ENCODE data around the gene LRFN4. TPM values are rescaled to one million over a fixed set of nuclear protein-coding genes. Genes with fewer than 3 reads are reported as not detected.

Gene LRFN4
- total RNA-seq: 12.3 and 25.0 TPM in 2 replicates

DNA sequence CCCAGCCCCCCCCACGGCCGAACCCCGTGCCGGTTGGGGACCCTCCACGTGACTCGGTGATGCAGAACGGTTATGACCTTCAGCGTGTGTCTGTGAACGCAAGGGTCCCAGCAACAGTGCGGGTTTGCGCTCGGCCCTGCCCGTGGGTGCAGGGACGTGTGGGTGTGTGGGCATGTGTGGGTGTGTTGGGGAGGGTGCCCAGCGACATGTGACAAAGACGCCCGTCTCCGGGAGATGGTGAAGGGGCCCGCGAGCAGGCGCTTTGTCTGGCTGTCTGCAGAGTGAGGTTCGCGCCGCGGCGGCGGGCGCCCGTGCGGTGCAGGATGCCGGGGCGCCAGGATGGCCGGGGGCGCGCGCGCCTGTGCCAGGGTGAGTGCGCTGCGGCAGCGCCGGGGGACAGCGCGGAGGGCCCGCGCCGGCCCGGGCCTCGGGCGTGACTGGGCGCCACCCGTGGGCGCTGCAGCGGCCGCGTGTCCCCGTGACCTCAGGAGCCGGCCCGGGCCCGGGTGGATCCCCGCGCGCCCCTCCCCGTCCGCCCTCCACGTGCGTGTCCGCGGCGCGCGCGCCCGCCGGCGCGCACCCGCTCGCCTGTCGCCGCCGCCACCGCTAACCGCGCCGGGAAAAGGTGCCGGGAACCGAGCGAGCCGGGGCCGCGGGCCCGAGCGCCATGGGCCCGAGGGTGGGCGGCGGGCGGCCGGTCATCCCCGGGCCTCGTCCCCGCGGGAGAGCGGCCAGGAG lies at the start of gene LRFN4:
TSS of gene LRFN4 (plus strand) at position 569 of the 738 bp plus-strand sequence. CDS start 681 bp downstream, outside the sequence.

DNA sequence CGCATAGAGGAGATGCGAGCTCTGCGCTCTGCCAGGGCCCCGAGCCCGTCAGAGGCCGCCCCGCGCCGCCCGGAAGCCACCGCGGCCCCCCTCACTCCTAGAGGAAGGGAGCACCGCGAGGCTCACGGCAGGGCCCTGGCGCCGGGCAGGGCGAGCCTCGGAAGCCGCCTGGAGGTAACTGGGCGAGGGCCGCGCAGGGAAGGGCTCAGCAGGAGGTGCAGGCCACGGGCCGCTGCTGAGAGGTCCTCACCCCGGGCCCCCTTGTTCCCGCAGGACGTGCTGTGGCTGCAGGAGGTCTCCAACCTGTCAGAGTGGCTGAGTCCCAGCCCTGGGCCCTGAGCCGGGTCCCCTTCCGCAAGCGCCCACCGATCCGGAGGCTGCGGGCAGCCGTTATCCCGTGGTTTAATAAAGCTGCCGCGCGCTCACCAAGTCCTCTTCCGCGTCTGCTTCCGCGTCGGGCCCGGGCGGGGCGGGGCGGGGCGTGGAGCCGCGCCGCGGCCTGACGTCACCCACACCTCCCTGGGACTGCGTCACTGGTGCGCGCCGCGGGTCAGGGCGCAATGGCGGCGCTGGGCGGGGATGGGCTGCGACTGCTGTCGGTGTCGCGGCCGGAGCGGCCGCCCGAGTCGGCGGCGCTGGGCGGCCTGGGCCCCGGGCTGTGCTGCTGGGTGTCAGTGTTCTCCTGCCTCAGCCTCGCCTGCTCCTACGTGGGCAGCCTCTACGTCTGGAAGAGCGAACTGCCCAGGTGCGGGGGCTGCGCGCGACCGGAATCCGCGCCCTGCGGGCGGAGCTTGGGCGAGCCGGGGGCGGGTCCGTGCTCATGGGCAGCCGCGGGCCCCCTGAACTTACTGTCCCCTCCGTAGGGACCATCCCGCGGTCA lies 13.7 kb upstream of the LRFN4 start, which contains the start of gene RCE1:
TSS of gene RCE1 (plus strand) at position 546 of the 880 bp plus-strand sequence. CDS start at position 561, 15 bp downstream.

Other genes starting within 250 kb of the LRFN4 start
- 30.6 and 31.6 TPM in 2 replicates for gene RBM14, start 240.4 kb upstream of the LRFN4 start, total RNA-seq
- 80.6 and 105 TPM in 2 replicates for gene RBM4, start 218.4 kb upstream of the LRFN4 start, total RNA-seq
- gene RBM4B, start 179.2 kb upstream of the LRFN4 start, total RNA-seq: 21.1 and 27.5 TPM in 2 replicates
- 1.1 and 4.6 TPM in 2 replicates for gene SPTBN2, start 127.8 kb upstream of the LRFN4 start, total RNA-seq
- 14.9 and 21.5 TPM in 2 replicates for gene RCE1, start 13.6 kb upstream of the LRFN4 start, total RNA-seq
- gene PC, start 101.3 kb downstream of the LRFN4 start, total RNA-seq: 17.0 and 27.0 TPM in 2 replicates
- gene C11orf86, start 118.2 kb downstream of the LRFN4 start, total RNA-seq: not detected in 2 replicates
- 1.6 and 2.6 TPM in 2 replicates for gene SYT12, start 166.1 kb downstream of the LRFN4 start, total RNA-seq
- gene RHOD, start 199.8 kb downstream of the LRFN4 start, total RNA-seq: 9.1 and 10.6 TPM in 2 replicates

All from smooth muscle cell of the pulmonary artery (primary cell).